ENCODE data around the gene TREML4.
A peak's percentile ranks its signal among the peaks of the same experiment; 100 is the strongest.

TREML4 gene

DNA sequence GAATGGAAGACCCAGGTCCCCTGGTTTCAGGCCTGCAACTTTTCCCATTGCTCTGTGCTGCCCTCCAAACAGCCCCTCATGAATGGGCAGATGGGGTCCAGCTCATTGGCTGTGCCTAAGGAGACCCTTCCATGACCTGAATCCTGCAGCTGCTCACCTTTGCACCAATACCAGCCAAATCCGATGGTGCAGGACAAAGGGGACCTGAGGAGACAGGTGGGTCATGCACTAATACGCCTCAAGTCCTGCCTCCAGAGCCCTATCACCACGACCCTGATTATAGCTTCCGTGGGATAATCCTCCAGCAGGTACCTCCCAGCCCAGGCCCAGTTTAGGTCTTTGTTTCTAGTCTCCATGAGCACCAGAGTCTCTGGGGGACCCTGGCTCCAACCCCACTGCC is 41.6 kb downstream of the TREML4 start:
- no peak overlapping the region for H3K4me3 ChIP-seq (ENCODE audit: low read depth, low read length)
- no peak for DNase-seq (ENCODE audit: low read depth)
- no peak for TF ChIP-seq POLR2A (IDR thresholded peaks at IDR 0.05; ENCODE audit: extremely low read depth, insufficient read length)
- TF ChIP-seq, protein P1, sequence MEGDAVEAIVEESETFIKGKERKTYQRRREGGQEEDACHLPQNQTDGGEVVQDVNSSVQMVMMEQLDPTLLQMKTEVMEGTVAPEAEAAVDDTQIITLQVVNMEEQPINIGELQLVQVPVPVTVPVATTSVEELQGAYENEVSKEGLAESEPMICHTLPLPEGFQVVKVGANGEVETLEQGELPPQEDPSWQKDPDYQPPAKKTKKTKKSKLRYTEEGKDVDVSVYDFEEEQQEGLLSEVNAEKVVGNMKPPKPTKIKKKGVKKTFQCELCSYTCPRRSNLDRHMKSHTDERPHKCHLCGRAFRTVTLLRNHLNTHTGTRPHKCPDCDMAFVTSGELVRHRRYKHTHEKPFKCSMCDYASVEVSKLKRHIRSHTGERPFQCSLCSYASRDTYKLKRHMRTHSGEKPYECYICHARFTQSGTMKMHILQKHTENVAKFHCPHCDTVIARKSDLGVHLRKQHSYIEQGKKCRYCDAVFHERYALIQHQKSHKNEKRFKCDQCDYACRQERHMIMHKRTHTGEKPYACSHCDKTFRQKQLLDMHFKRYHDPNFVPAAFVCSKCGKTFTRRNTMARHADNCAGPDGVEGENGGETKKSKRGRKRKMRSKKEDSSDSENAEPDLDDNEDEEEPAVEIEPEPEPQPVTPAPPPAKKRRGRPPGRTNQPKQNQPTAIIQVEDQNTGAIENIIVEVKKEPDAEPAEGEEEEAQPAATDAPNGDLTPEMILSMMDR (IDR thresholded peaks at IDR 0.05; ENCODE audit: low read depth, low read length), result no peak
- TF ChIP-seq MYC (IDR thresholded peaks at IDR 0.05; ENCODE audit: low read depth, low read length), result no peak
- TF ChIP-seq, protein P2, sequence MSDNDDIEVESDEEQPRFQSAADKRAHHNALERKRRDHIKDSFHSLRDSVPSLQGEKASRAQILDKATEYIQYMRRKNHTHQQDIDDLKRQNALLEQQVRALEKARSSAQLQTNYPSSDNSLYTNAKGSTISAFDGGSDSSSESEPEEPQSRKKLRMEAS (IDR thresholded peaks at IDR 0.05; ENCODE audit: low read depth, low read length), result no peak

- H3K4me3 ChIP-seq (ENCODE audit: low read depth, low read length), result no peak overlapping the region
- TF ChIP-seq POLR2A (IDR thresholded peaks at IDR 0.05; ENCODE audit: extremely low read depth, insufficient read length) (no peak), MYC (IDR thresholded peaks at IDR 0.05; ENCODE audit: low read depth, low read length) (peak; percentile 93)
- TF ChIP-seq, protein P1 (IDR thresholded peaks at IDR 0.05; ENCODE audit: low read depth, low read length), result no peak
- TF ChIP-seq, protein P2 (IDR thresholded peaks at IDR 0.05; ENCODE audit: low read depth, low read length), result peak; percentile 83
- peak; percentile 98 for DNase-seq (ENCODE audit: low read depth)
These were observed 43.8 kb downstream of the TREML4 start for GRCh38 chr6:41271901-41272395.

- no peak for DNase-seq (ENCODE audit: low read depth)
- no peak overlapping the region for H3K4me3 ChIP-seq (ENCODE audit: low read depth, low read length)
- TF ChIP-seq, protein P2 (IDR thresholded peaks at IDR 0.05; ENCODE audit: low read depth, low read length), result no peak
These were observed 44.6 kb downstream of the TREML4 start for GRCh38 chr6:41272591-41273240.

DNA sequence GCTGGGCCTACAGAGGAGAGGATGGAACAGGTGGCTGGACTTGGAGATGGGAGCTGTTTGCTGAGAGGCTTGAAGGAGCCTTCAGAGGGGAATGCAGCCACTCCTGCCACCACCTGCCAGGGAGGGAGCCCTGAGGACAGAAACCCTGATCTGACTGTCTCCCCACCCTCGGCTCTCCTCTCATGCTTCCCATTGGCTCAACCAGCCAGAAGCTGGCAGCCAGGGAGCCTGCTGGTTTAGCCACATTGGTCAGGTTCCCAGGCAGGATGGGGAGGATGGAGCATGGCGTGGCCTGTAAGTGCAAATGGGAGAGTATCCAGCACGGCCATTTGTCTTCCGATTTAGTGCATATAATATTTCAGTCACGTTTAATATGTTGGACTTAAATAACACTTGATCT is 45.6 kb downstream of the TREML4 start:
- no peak for DNase-seq (ENCODE audit: low read depth)
- no peak overlapping the region for H3K4me3 ChIP-seq (ENCODE audit: low read depth, low read length)
- no peak for TF ChIP-seq MYC (IDR thresholded peaks at IDR 0.05; ENCODE audit: low read depth, low read length)
- no peak for TF ChIP-seq POLR2A (IDR thresholded peaks at IDR 0.05; ENCODE audit: extremely low read depth, insufficient read length)
- TF ChIP-seq, protein P1 (IDR thresholded peaks at IDR 0.05; ENCODE audit: low read depth, low read length), result no peak
- TF ChIP-seq, protein P2 (IDR thresholded peaks at IDR 0.05; ENCODE audit: low read depth, low read length), result no peak

- TF ChIP-seq POLR2A (IDR thresholded peaks at IDR 0.05; ENCODE audit: extremely low read depth, insufficient read length), result no peak
- no peak for TF ChIP-seq MYC (IDR thresholded peaks at IDR 0.05; ENCODE audit: low read depth, low read length)
- TF ChIP-seq, protein P1 (IDR thresholded peaks at IDR 0.05; ENCODE audit: low read depth, low read length), result no peak
- TF ChIP-seq, protein P2 (IDR thresholded peaks at IDR 0.05; ENCODE audit: low read depth, low read length), result no peak
- no peak for DNase-seq (ENCODE audit: low read depth)
These were observed 46.1 kb downstream of the TREML4 start for GRCh38 chr6:41274256-41274655.

GRCh38 chr6:41275489-41275888 is 47.3 kb downstream of the TREML4 start:
- H3K4me3 ChIP-seq (ENCODE audit: low read depth, low read length), result no peak overlapping the region
- TF ChIP-seq MYC (IDR thresholded peaks at IDR 0.05; ENCODE audit: low read depth, low read length) (no peak), POLR2A (IDR thresholded peaks at IDR 0.05; ENCODE audit: extremely low read depth, insufficient read length) (no peak)
- TF ChIP-seq, protein P1 (IDR thresholded peaks at IDR 0.05; ENCODE audit: low read depth, low read length), result no peak
- TF ChIP-seq, protein P2 (IDR thresholded peaks at IDR 0.05; ENCODE audit: low read depth, low read length), result no peak
- DNase-seq (ENCODE audit: low read depth), result no peak

More at GRCh38 chr6:41274256-41274655, 46.1 kb downstream of the TREML4 start:
- H3K4me3 ChIP-seq (ENCODE audit: low read depth, low read length), result no peak overlapping the region

All from NB4 (cell line).